T-helper 2 cell (primary cell): ENCODE measurements around the gene HDAC9.
A peak's percentile ranks its signal among the peaks of the same experiment; 100 is the strongest.

Source experiments
- DNase-seq, 5 experiments: peaks; one replicate each; pipeline versions ENCODE4 v3.0.0 to v3.0.0-alpha.2; 2012 to 2022

HDAC9 gene

DNA sequence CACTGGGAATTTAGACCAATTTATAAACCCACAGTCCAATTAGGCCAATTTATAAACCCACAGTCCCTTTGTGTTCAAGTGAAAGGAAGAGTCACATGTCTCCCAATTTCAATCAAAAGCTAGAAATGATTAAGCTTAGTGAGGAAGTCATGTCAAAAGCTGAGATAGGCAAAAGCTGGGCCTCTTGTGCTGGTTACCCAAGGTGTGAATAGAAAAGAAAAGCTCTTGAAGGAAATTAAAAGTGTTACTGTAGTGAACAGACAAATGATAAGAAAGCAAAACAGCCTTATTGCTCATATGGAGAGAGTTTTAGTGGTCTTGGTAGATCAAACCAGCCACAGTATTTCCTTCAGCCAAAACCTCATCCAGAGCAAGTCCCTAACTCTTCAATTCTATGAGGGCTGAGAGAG is 245.0 kb downstream of the HDAC9 start:
- DNase-seq = peak in 1 of 5 experiments; percentile 35

DNA sequence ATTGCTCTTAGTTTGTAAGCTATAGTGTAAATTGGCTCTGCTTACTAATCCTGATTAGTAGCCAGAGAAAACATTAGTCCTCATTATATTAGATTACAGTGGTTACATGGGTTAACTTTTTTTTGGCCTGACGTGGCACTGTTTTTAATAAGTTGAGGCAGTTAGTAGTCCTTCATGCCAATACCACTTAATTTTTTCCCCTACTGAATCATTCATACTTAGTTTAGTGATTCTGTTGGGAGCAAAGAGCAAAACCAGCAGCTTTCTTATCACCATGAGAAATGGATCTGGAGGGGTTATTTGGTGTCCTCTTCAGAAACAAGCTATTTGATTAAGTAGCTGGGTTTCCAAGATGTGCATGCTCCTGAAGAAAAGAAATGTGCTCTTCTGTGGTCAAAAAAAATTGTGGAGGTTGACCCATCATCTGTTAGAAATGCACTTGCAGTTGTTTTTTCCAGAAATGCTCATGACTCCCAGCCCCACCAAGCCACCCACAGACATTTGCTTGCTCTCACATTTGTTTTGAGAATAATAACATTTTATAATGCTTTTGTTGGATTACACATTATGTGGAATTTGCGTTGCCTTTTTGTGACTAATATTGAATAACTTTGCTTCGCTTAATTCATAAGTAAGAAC is 258.5 kb downstream of the HDAC9 start:
- no peak for DNase-seq

DNA sequence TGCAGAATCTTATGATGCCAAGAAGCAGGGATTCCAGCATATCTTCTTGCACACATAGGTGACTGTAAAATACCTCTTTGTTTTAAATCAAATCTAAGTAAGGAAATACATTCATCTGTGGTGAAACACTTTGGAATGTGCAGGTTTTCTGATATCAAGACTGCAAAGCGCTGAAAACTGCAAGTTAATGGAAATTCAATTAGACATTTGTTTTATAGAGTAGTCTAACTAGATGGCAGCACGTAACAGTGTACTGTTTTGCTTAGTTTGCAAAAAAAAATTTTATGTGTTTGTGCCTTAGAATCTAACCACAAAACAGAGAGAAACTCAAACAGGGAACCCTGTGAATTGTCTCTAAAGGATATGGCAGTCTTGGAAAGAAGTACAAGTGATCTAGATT is 259.2 kb downstream of the HDAC9 start:
- DNase-seq = no peak

DNA sequence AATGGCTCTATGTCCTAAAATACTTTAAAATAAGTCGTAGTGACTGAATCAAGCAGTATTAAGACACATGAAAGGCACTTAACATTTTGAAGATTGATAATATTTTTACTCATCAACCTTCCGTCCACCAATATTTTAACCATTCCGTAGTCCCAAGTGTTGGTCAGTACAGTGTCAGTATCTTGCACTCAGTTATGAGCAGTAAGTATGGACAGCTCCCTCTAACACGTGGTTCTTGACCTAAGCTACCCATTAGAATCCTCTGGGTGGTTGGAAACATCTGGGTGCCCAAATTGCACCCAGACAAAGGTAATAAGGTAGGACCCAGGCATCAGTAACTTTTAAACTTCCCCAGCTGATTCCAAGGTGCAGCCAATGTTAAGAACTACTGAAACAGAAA is 260.2 kb downstream of the HDAC9 start:
- no peak for DNase-seq

DNA sequence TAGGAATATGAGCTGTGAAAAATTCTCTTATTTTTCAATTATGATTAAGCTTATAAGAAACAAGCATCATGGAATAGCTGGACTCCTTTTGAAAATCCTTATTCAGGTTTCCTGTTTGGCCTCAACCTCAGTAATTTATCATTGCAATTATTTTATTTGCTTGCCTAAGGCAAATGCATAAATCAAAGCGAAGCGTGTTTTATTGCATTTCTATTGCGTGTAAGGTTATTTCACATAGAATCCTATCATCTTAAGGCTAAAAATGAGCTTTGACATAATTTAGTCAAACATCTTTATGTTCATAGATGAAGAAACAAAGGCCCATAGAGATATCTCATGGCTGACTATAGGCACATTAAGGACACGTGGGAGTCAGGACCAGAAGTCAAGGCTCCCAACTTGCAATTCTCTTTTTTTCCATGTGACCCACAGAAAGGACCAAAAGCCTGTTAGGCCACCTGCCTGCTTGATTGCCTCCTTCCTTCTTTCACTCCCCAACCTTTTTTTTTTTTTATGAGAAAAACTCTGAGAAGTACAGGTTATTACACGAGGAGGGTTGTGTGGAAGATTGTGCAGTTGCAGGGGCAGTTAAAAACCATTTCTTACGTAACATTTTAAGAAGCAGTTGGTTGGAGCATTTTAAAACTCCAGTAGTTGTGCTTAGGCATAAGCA is 261.0 kb downstream of the HDAC9 start:
- no peak for DNase-seq

DNA sequence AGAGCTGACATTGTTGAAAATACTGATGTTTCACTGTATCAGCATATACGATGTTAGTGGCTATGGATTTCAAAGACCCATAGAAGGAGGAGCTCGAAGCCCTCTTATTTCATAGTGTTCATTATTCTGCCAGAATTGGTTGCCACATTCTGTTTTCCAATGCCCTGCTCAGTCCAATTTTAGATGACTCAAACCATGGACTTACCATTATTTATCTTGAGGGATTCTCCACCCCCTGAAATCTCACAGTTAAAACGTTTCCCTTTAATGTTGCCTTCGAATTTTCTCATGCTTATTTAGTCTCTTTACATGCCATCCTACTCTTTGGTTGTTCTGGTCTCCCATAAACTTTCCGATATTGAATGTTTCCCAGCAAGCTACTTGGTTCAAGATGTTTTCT is 264.5 kb downstream of the HDAC9 start:
- no peak for DNase-seq

DNA sequence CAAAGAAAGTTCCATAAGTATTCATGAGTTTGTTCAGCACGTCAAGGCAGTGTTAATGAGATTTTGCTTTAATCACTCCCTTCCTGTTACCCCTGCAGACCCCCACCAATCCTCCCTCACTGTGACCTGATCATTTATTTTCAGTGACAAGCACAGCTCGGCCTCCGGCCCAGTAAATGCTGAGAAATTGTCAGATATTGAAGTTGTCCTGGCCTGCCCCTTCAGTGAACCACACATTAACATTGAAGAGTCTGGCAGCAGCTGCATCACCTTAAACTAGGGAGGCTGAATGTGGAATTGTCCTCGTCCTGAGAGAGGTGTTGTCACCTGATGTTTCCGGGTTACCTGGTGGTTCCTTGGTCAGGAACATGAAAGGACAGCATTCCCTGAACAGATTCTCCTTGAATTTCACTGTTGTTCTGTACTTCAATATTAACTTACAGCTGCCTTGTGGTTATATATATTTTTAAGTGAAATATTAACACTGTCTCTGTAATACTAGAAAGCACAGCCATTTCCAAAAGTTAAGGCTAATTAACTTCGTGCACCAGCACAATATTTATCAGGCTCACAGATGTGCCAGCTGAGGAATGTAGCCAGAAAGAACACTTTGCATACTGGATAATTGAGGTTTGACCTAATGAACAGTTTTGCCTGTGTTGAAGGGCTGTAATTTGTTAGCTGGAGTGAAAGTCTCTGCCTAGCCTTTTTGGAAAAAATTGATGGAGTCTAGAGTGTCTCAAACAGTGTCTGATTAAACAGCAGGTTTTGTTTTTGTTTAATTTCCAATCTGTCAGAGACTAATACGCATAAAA is 265.3 kb downstream of the HDAC9 start:
- DNase-seq = no peak

DNA sequence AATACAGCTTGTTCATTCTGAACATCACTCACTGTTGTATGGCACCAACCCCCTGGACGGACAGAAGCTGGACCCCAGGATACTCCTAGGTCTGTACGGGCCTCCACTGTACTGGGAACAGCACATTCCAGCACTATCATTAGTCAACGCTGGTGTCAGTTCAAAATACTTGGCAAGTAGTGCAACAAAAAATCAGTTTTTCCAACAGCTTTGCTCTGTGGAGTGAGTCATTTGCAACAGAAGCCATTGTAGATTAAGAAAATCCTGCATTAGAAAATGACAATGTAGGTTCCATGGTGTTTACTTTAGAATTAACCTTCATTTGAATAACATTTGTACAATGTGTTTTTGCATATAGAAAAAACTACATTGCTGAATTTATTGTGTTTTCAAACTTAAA is 266.6 kb downstream of the HDAC9 start:
- no peak for DNase-seq

DNA sequence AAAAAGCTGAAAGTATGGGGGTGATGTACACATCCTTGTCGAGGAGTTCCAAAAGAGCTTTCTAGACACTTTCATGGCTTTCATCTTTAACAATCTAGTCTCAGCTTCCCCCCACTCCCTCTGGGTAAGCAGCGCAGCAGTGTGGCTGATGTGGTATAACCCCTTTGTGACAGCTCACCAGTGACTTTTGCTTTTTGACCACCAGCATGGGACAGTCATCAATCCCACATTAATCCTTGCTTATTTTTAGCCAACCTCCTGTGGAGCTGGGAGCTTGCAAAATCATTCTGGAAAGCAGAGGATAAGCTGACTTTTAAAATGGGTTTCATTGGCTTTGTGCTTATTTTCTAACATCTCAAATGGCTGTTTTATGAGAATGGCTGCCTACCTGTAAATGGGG is 272.7 kb downstream of the HDAC9 start:
- DNase-seq = no peak

DNA sequence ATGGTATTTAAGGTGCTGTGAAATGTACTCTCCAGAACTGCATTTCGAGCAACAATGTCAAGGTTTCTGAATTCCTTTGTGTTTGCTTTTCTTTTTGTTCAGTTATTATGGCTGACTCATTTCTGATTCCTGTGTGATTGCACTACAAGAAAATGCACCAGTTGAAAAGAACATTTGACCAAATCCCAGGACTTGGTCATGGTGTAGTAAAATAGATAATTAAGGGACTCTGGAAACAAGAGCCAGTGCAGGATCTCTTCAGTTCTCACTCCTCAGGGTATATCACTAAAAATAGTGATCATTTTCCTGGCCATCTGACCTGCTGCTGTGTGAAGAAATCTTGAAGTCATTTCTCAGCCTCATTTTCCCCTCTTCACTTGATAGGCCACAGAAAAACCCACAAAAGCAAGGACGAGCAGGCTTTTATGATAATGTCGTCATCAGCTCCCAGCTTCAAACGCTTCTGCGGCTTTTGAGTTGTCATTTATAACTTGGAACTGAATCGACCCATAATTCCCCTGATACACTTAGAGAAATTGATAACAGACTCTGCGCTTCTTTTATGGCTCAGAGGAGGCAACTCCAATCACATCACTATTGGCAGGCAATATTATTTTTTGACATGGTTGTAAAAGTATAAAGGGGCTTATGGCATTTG is 274.7 kb downstream of the HDAC9 start:
- no peak for DNase-seq

DNA sequence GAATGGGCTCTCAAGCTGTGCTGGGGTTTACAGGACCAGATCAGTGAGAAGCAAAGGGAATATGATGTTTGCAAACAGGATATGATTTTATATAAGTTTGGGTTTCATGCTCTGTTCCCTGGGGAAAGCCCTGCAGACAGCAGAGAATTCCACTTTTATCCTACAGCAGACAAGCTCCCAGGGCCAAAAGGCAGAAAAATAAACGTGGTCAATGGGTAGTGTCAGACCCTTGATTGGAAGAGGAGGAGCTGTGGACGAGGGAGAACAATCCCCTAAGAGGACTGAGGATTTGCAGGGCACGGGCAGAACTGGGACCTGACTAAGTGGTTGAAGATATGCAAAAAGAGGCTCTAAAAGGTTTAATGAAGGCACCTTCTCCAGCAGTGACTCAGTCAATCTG is 275.3 kb downstream of the HDAC9 start:
- no peak for DNase-seq

DNA sequence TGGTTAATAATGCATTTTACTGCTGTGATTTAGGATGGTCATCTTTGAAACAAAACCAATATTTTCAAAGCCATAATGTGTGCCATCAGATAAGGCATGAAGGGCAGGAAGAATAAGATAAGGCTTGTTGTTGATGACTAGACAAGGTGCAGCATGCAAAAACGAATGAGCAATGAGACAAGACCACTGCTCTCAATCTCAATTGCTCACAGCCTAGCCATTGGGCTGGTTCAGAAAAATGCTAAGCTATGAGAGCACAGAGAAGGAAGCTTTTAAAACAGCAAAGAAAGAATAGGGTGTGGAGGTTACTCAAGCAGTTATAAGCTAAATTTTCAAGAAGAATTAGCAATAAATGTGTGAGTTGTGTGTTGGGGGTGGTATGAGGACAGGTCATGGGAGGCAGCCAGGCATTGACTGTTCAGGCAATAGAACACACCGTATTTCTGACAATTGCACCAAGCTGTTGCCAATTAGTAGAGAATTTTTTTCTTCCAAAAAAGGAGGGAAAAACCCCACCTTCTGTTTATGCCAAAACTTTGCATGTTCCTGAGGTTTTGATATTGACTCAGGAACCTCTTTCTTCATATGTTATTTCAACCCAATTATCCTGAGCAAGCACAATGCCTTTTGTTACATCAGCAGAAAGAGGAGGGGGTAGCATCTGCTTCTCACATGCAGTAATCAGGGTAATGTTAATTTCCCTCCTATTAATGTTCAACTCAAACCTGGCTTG is 276.5 kb downstream of the HDAC9 start:
- no peak for DNase-seq

DNA sequence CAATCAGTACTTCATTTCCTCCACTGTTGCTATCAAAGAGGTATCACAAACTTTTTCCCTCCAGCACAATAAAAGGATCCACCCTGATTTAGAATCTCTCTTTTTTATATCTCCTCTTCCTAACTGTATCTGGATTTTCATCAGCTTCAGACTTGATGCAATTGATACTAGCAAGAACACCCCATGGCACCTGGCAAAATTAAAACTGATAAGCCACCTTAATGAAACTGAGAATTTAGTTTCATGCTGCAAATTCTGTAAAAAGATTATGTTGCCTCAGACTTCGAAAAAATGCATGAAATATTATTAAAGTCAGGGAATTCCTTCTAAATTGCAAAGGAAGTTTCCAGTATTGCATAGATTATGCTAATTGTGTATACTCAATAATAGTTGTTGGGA is 277.0 kb downstream of the HDAC9 start:
- DNase-seq = no peak

DNA sequence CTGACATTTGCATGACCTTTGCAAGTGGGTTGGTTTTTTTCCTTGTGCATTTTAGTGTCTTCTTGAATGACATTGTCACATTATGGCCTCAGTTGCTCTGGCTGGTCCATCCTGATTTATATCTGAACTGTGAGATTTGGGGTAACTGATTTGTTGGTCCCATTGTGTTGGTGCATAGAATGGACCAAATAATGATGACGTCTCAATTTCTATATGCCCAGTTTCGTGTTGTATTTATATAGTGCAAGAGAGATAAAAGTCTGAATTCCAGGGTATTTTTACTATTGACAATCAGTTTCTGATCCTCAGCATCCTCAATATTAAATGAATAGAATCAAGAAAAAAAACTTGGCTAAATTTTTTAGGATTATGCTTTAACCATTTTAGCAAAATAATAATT is 281.8 kb downstream of the HDAC9 start:
- no peak for DNase-seq

DNA sequence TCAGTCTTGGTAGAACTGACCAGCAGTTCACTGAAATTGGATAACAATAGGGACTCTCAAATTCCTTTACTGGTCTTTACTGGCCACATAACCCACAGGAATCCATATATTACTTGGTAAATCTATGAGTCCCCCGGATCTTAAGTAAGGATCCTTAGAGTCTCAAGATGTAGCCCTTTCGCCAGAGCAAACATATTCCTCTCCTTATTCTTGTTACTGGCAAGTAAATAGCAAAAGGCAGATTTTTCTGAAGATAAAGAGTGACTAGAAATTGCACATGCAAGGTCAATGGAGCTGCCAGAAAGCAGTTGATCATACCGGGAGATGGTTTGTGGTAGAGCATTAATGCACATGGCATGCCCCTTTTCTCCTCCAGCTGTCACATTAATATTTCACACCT is 283.0 kb downstream of the HDAC9 start:
- DNase-seq = no peak

DNA sequence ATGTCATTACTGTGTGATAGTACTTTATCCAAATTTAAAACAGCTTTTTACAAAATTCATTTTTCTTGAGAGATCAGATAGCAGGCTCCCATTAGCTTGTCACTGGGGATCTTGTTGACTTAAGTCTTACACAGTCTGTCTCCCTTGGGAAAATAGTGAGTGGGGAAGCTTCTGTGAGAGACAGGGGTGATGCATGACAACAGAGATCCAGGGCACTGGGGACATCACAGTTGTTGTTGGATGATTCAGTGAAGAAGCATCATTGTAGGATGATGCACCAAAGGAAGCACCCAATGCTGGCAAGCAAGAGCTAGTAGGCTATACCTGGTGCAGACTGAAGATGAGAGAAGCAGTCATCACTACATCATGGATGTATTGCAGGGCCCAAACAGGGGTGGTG is 284.7 kb downstream of the HDAC9 start:
- no peak for DNase-seq

DNA sequence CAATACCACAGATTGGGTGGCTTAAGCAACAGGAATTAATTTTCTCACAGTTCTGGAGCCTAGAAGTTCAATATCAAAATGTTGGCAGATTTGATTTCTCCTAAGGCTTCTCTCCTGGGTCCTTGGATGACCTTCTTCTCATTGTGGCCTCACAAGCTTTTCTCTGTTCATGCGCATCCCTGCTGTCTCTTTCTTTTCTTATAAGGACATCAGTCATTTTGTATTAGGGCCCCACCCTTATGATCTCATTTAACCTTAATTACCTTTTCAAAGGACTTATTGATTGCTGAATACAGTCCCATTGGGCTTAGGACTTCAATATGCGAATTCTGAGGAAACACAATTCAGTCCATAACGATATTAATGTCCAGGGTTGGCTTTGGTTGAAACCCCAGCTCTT is 285.4 kb downstream of the HDAC9 start:
- DNase-seq = no peak

DNA sequence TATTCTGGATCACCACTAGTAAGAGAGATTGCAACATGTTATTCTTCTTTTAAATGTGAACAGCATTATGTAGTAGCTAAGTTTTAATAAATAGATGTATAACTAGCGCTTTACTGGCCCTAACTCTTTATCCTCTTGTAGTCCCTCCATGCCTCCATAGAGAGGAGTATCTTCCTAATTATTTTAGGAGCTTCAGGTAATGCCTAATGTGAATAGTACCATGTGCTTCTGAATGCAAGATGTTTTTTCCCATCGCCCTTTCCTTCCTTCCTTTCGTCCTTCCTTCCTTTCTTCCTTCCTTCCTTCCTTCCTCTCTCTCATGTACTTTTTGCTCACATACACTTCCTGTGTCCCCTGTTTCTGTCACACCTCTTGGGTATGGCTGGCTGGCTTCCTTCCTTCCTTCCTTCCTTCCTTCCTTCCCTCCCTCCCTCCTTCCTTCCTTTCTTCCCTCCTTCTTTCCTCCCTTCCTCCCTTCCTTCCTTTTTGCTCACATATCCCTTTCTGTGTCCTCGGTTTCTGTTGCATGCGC is 290.7 kb downstream of the HDAC9 start:
- no peak for DNase-seq

DNA sequence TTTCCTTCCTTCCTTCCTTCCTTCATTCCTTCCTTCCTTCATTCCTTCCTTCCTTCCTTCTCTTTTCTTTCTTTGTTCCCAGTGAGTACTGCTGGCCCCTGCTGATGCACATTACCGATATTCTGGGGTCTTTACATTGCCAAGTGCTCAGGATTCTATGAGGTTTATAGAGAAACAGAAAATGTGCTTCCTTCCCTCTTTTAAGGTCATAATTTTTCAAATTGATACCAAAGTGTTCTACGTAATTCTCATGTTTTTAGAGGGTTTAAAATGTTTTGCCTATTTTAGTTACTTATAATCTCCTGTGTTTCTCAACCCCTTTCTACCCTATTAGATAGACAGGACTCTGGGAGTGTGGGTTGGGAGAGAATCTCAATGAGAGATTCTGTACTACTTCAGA is 291.2 kb downstream of the HDAC9 start:
- DNase-seq = no peak

DNA sequence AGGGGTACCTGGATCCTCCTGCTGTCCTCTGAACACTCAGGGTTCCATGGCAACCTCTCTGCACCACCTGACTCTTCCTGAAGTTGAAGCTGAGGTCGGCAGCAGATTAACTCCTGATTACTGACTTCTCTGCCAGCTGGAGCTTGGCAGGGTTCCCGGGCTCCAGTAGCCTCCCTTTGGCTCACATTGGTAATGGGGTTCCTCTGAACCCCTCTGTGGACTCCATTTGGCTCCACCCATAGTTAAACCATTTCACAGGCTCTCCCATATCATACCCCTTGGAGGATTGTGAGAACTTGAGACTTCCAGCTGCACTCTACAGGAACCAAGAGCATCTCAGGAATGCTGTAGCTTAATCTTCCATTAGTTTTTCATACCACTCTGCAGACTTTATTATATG is 292.5 kb downstream of the HDAC9 start:
- no peak for DNase-seq

DNA sequence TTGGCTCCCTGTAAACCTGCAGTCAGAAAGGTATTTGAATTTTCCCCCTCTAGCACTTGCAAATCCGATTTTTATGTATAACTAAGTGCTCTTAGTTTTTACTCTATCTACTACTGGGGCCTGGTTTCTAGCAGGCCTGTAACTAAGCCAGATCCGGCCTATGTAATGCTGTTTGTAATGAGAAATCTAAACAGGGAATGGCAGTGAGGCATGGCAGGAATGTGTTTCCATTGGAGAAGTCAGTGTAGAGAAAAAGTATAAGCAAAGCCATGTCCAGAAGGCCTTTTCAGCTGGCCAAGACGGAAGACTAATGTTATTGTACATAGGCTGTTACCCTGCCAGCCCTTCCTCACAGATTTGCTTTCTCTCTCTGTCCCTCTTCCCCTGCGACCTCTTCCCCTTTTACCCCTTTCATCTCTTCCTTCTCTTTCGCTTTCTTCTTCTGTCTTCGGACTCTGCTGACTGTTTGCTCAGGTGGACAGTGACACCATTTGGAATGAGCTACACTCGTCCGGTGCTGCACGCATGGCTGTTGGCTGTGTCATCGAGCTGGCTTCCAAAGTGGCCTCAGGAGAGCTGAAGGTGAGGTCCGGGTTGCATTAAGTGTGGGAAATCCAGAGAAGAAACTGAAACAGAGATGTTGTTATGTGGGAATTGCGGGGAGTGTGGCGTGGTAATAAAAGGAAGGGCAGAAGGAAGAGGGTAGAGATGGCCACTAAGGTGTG is 297.5 kb downstream of the HDAC9 start:
- DNase-seq = no peak

DNA sequence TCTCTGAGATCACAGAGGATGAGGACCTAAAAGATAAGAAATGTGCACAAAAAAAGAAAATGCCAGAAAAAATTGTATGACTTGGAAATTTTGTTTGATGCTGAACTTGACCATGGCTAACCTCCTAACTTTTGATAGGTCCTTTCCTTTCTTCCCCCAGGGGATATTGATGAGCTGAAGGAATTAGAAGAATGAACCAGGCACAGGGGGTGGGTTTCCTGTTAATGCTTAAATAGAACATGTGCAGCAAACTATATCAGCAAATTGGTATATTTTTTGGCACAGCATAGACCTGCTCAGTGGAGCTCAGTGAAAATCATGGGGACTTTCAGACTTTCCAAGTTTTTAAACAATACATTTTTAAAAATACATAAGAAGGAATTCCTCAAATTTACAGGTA is 300.7 kb downstream of the HDAC9 start:
- DNase-seq = no peak
